PC-9 (cell line): ENCODE data around the gene GNLY. TPM values are rescaled to one million over a fixed set of nuclear protein-coding genes. Genes with fewer than 3 reads are reported as not detected.

Source experiments
- BruUV-seq: library from RNA; stranded (reverse); fragments of 400-500 nt; replicated peaks from 2 replicates; lab custom pipeline; 2021; lab: Mats Ljungman, UMichigan
- CTCF ChIA-PET: fragments of 300-600 bp; sonication (Branson Sonifier 250); formaldehyde crosslinking; loops from one replicate; lab custom pipeline; 2022; ENCODE audit warnings: antibody characterized with exemption; lab: Charles Lee
- POLR2A ChIA-PET: fragments of 300-600 bp; sonication (Branson Sonifier 250); formaldehyde crosslinking; loops from one replicate; lab custom pipeline; 2022; ENCODE audit warnings: antibody characterized with exemption; ENCODE audit not compliant: unreplicated experiment; lab: Charles Lee
- DNase-seq, 2 experiments: peaks; one replicate each; pipeline versions ENCODE4 v3.0.0 to v3.0.0-alpha.2; 2015 to 2022; ENCODE audit warnings: mixed read lengths in 1 of 2
- H2AFZ ChIP-seq: fragments of 200-600 bp; sonication (generic); 2 replicates; pipeline ENCODE4 v1.8.1; 2017; ENCODE audit warnings: antibody characterized with exemption
- H3F3A ChIP-seq: fragments of 200-600 bp; sonication (generic); 2 replicates; pipeline ENCODE4 v1.8.1; 2017; ENCODE audit warnings: antibody characterized with exemption, mild to moderate bottlenecking, low read depth; ENCODE audit not compliant: insufficient read depth
- H3K27ac ChIP-seq: fragments of 200-600 bp; sonication (generic); 2 replicates; pipeline ENCODE4 v1.6.1; 2016; ENCODE audit warnings: mixed run types
- H3K27me3 ChIP-seq: fragments of 200-600 bp; sonication (generic); 2 replicates; pipeline ENCODE4 v1.6.1; 2016; ENCODE audit warnings: low read depth, mixed run types; ENCODE audit not compliant: insufficient read depth
- H3K36me3 ChIP-seq: fragments of 200-600 bp; sonication (generic); 2 replicates; pipeline ENCODE4 v1.6.1; 2016; ENCODE audit warnings: low read depth, mixed run types
- H3K4me1 ChIP-seq: fragments of 200-600 bp; sonication (generic); replicated peaks from 2 replicates; pipeline ENCODE4 v1.6.1; 2016; ENCODE audit warnings: mixed run types; ENCODE audit not compliant: insufficient read depth
- H3K4me2 ChIP-seq: fragments of 200-600 bp; sonication (generic); 2 replicates; pipeline ENCODE4 v1.6.1; 2017; ENCODE audit warnings: mixed run types
- H3K4me3 ChIP-seq: fragments of 200-600 bp; sonication (generic); 2 replicates; pipeline ENCODE4 v1.6.1; 2016; ENCODE audit warnings: mixed run types
- H3K79me2 ChIP-seq: fragments of 200-600 bp; sonication (generic); 2 replicates; pipeline ENCODE4 v1.6.1; 2017; ENCODE audit warnings: low read depth, mixed run types
- H3K9me2 ChIP-seq: fragments of 200-600 bp; sonication (generic); 2 replicates; pipeline ENCODE4 v1.8.1; 2017; ENCODE audit warnings: mild to moderate bottlenecking; ENCODE audit not compliant: insufficient read depth
- H3K9me3 ChIP-seq: fragments of 200-600 bp; sonication (generic); 2 replicates; pipeline ENCODE4 v1.8.1; 2016; ENCODE audit warnings: low read depth; ENCODE audit not compliant: insufficient read depth
- H4K20me1 ChIP-seq: fragments of 200-600 bp; sonication (generic); 2 replicates; pipeline ENCODE4 v1.8.1; 2017; ENCODE audit not compliant: insufficient read depth
- CTCF ChIP-seq: fragments of 200-600 bp; sonication (generic); conservative IDR thresholded peaks from 2 replicates; pipeline ENCODE4 v1.6.1; 2017; ENCODE audit warnings: mixed run types, antibody characterized with exemption, mild to moderate bottlenecking, moderate library complexity
- EZH2 ChIP-seq: fragments of 200-600 bp; sonication (generic); IDR thresholded peaks from 2 replicates; pipeline ENCODE4 v1.8.0; 2017; ENCODE audit warnings: antibody characterized with exemption, low read depth
- intact Hi-C: fragments of 100-400 bp; cut with micrococcal nuclease; formaldehyde crosslinking; loops from one replicate; pipeline ENCODE4 v1.10.0; 2022; ENCODE audit not compliant: unreplicated experiment
- total RNA-seq: library from RNA; stranded (reverse); gene quantifications from 2 replicates; pipeline ENCODE4 v1.2.3, GENCODE V29; 2021

GNLY gene
- total RNA-seq, 1 experiment from 2014 or later = not detected

- H3K9me2 ChIP-seq = no peaks in the 10 kb centered on the region
- no peaks in the 10 kb centered on the region for H3K9me3 ChIP-seq
- TF ChIP-seq CTCF (no peak), EZH2 (no peak)
- H3K27me3 ChIP-seq = no peaks in the 10 kb centered on the region
- H2AFZ ChIP-seq = no peak overlapping the region
- intact Hi-C loops = no loop called here
- ChIA-PET CTCF (no interaction called here), POLR2A (no interaction called here)
- no peak overlapping the region for H3K27ac ChIP-seq
- no peak for DNase-seq
- H3K4me3 ChIP-seq = no peak overlapping the region
- no TSS peak for BruUV-seq
- no peaks in the 10 kb centered on the region for H3K36me3 ChIP-seq
- H3K79me2 ChIP-seq = no peaks in the 10 kb centered on the region
- H3K4me2 ChIP-seq = no peak overlapping the region
- H3K4me1 ChIP-seq = peaks cover 27% of the 10 kb centered on the region
- H3F3A ChIP-seq = peaks cover 27% of the 10 kb centered on the region
- no peaks in the 10 kb centered on the region for H4K20me1 ChIP-seq
Observed at GRCh38 chr2:85684806-85685205, 9.4 kb upstream of the GNLY start.

GRCh38 chr2:85690932-85691331 lies 3.2 kb upstream of the GNLY start:
- BruUV-seq = no TSS peak
- Histone ChIP-seq H3F3A (no peaks in the 10 kb centered on the region; the same call in 1 of the 2 replicates), H4K20me1 (no peaks in the 10 kb centered on the region), H3K9me2 (no peaks in the 10 kb centered on the region; the same call in 1 of the 2 replicates), H3K27me3 (no peaks in the 10 kb centered on the region), H3K27ac (no peak overlapping the region), H3K4me1 (peaks cover 9% of the 10 kb centered on the region; the same call in 1 of the 2 replicates), H2AFZ (no peak overlapping the region), H3K36me3 (no peaks in the 10 kb centered on the region), H3K4me3 (no peak overlapping the region), H3K4me2 (no peak overlapping the region), H3K9me3 (no peaks in the 10 kb centered on the region), H3K79me2 (no peaks in the 10 kb centered on the region)
- DNase-seq = no peak
- ChIA-PET CTCF (no interaction called here), POLR2A (no interaction called here)
- intact Hi-C loops = no loop called here
- no peak for TF ChIP-seq EZH2
- no peak for TF ChIP-seq CTCF

GRCh38 chr2:85692039-85692645 lies 2.0 kb upstream of the GNLY start:
- POLR2A ChIA-PET = no interaction called here
- no peaks in the 10 kb centered on the region; the same call in 1 of the 2 replicates for H3K9me2 ChIP-seq
- no peaks in the 10 kb centered on the region for H3K27me3 ChIP-seq
- no peaks in the 10 kb centered on the region; the same call in 1 of the 2 replicates for H3F3A ChIP-seq
- no peak overlapping the region for H3K4me3 ChIP-seq
- H2AFZ ChIP-seq = no peak overlapping the region
- TF ChIP-seq EZH2 (no peak), CTCF (no peak)
- no peak overlapping the region for H3K27ac ChIP-seq
- no peaks in the 10 kb centered on the region for H3K36me3 ChIP-seq
- peaks cover 9% of the 10 kb centered on the region; the same call in 1 of the 2 replicates for H3K4me1 ChIP-seq
- no peak overlapping the region for H3K4me2 ChIP-seq
- intact Hi-C loops = no loop called here
- BruUV-seq = no TSS peak
- CTCF ChIA-PET = no interaction called here
- no peaks in the 10 kb centered on the region for H4K20me1 ChIP-seq
- no peaks in the 10 kb centered on the region for H3K79me2 ChIP-seq
- no peaks in the 10 kb centered on the region for H3K9me3 ChIP-seq
- DNase-seq = no peak
